PC-9 (cell line): Measurements from ENCODE around the gene GNB3. TPM values are rescaled to one million over a fixed set of nuclear protein-coding genes. Genes with fewer than 3 reads are reported as not detected.

Source experiments
- BruUV-seq: library from RNA; stranded (reverse); fragments of 400-500 nt; replicated peaks from 2 replicates; lab custom pipeline; 2021; lab: Mats Ljungman, UMichigan
- CTCF ChIA-PET: fragments of 300-600 bp; sonication (Branson Sonifier 250); formaldehyde crosslinking; loops from one replicate; lab custom pipeline; 2022; ENCODE audit warnings: antibody characterized with exemption; lab: Charles Lee
- POLR2A ChIA-PET: fragments of 300-600 bp; sonication (Branson Sonifier 250); formaldehyde crosslinking; loops from one replicate; lab custom pipeline; 2022; ENCODE audit warnings: antibody characterized with exemption; ENCODE audit not compliant: unreplicated experiment; lab: Charles Lee
- DNase-seq, 2 experiments: peaks; one replicate each; pipeline versions ENCODE4 v3.0.0 to v3.0.0-alpha.2; 2015 to 2022; ENCODE audit warnings: mixed read lengths in 1 of 2
- H2AFZ ChIP-seq: fragments of 200-600 bp; sonication (generic); 2 replicates; pipeline ENCODE4 v1.8.1; 2017; ENCODE audit warnings: antibody characterized with exemption
- H3F3A ChIP-seq: fragments of 200-600 bp; sonication (generic); 2 replicates; pipeline ENCODE4 v1.8.1; 2017; ENCODE audit warnings: antibody characterized with exemption, mild to moderate bottlenecking, low read depth; ENCODE audit not compliant: insufficient read depth
- H3K27ac ChIP-seq: fragments of 200-600 bp; sonication (generic); 2 replicates; pipeline ENCODE4 v1.6.1; 2016; ENCODE audit warnings: mixed run types
- H3K27me3 ChIP-seq: fragments of 200-600 bp; sonication (generic); 2 replicates; pipeline ENCODE4 v1.6.1; 2016; ENCODE audit warnings: low read depth, mixed run types; ENCODE audit not compliant: insufficient read depth
- H3K36me3 ChIP-seq: fragments of 200-600 bp; sonication (generic); 2 replicates; pipeline ENCODE4 v1.6.1; 2016; ENCODE audit warnings: low read depth, mixed run types
- H3K4me1 ChIP-seq: fragments of 200-600 bp; sonication (generic); replicated peaks from 2 replicates; pipeline ENCODE4 v1.6.1; 2016; ENCODE audit warnings: mixed run types; ENCODE audit not compliant: insufficient read depth
- H3K4me2 ChIP-seq: fragments of 200-600 bp; sonication (generic); 2 replicates; pipeline ENCODE4 v1.6.1; 2017; ENCODE audit warnings: mixed run types
- H3K4me3 ChIP-seq: fragments of 200-600 bp; sonication (generic); 2 replicates; pipeline ENCODE4 v1.6.1; 2016; ENCODE audit warnings: mixed run types
- H3K79me2 ChIP-seq: fragments of 200-600 bp; sonication (generic); 2 replicates; pipeline ENCODE4 v1.6.1; 2017; ENCODE audit warnings: low read depth, mixed run types
- H3K9me2 ChIP-seq: fragments of 200-600 bp; sonication (generic); 2 replicates; pipeline ENCODE4 v1.8.1; 2017; ENCODE audit warnings: mild to moderate bottlenecking; ENCODE audit not compliant: insufficient read depth
- H3K9me3 ChIP-seq: fragments of 200-600 bp; sonication (generic); 2 replicates; pipeline ENCODE4 v1.8.1; 2016; ENCODE audit warnings: low read depth; ENCODE audit not compliant: insufficient read depth
- H4K20me1 ChIP-seq: fragments of 200-600 bp; sonication (generic); 2 replicates; pipeline ENCODE4 v1.8.1; 2017; ENCODE audit not compliant: insufficient read depth
- CTCF ChIP-seq: fragments of 200-600 bp; sonication (generic); conservative IDR thresholded peaks from 2 replicates; pipeline ENCODE4 v1.6.1; 2017; ENCODE audit warnings: mixed run types, antibody characterized with exemption, mild to moderate bottlenecking, moderate library complexity
- EZH2 ChIP-seq: fragments of 200-600 bp; sonication (generic); IDR thresholded peaks from 2 replicates; pipeline ENCODE4 v1.8.0; 2017; ENCODE audit warnings: antibody characterized with exemption, low read depth
- intact Hi-C: fragments of 100-400 bp; cut with micrococcal nuclease; formaldehyde crosslinking; loops from one replicate; pipeline ENCODE4 v1.10.0; 2022; ENCODE audit not compliant: unreplicated experiment
- total RNA-seq: library from RNA; stranded (reverse); gene quantifications from 2 replicates; pipeline ENCODE4 v1.2.3, GENCODE V29; 2021

The GNB3 gene
- total RNA-seq, 1 experiment from 2014 or later: not detected

GRCh38 chr12:6850796-6851152, 10.0 kb downstream of the GNB3 start:
- Histone ChIP-seq H3K9me2 (no peaks in the 10 kb centered on the region), H3F3A (peaks cover 36% of the 10 kb centered on the region; the same call in 1 of the 2 replicates), H3K4me3 (peak overlapping the region; percentile 83), H3K27me3 (no peaks in the 10 kb centered on the region), H3K9me3 (no peaks in the 10 kb centered on the region), H3K4me1 (peaks cover 25% of the 10 kb centered on the region), H3K36me3 (peaks cover 6% of the 10 kb centered on the region), H3K4me2 (peak overlapping the region; percentile 86), H4K20me1 (peaks cover 10% of the 10 kb centered on the region; the same call in 1 of the 2 replicates), H3K27ac (no peak overlapping the region), H3K79me2 (peaks cover 47% of the 10 kb centered on the region), H2AFZ (peak overlapping the region; percentile 82)
- BruUV-seq: TSS peak; percentile 54
- intact Hi-C loops: loop anchor here (1.0 to 5.0 kb wide), 5 partner anchors 23 to 283 kb away; partner anchors contain the start of genes NOP2 and SPSB2
- no peak for TF ChIP-seq EZH2
- TF ChIP-seq CTCF: no peak
- DNase-seq: no peak
- ChIA-PET CTCF (interaction anchor here (0.6 to 1.5 kb wide), 3 partner anchors 85 to 168 kb away, joined by 3 to 17 read pairs (median 4); partner anchors contain the start of genes LPCAT3 and PTMS), POLR2A (interaction anchor here (0.6 to 3.1 kb wide), 7 partner anchors 18 to 760 kb away, joined by 3 to 31 read pairs (median 8); partner anchors contain the start of genes PTMS and SPSB2)

GRCh38 chr12:6851153-6851920, 10.6 kb downstream of the GNB3 start, which contains the start of gene CDCA3:
Gene CDCA3, minus strand, starts transcription at chr12:6851286. Its CDS starts 334 bp downstream, at chr12:6850952.
- H3K27me3 ChIP-seq: no peaks in the 10 kb centered on the region
- TF ChIP-seq EZH2 (no peak), CTCF (no peak)
- peaks cover 10% of the 10 kb centered on the region; the same call in 1 of the 2 replicates for H4K20me1 ChIP-seq
- peaks cover 25% of the 10 kb centered on the region for H3K4me1 ChIP-seq
- peaks cover 31% of the 10 kb centered on the region; the same call in 1 of the 2 replicates for H3F3A ChIP-seq
- H3K27ac ChIP-seq: peak within 1 kb of the TSS; percentile 69
- CTCF ChIA-PET: interaction anchor here (0.6 to 2.0 kb wide), 10 partner anchors 15 to 167 kb away, joined by 3 to 17 read pairs (median 4); partner anchors contain the start of genes COPS7A, LPCAT3, MLF2 and PTMS
- peak within 1 kb of the TSS; percentile 86 for H3K4me2 ChIP-seq
- no TSS peak for BruUV-seq
- POLR2A ChIA-PET: interaction anchor here (0.5 to 3.1 kb wide), 16 partner anchors 18 to 761 kb away, joined by 3 to 31 read pairs (median 5); partner anchors contain the start of genes GAPDH, LPCAT3, PTMS and SPSB2
- H3K36me3 ChIP-seq: peaks cover 10% of the 10 kb centered on the region
- DNase-seq: peak; percentile 97 to 99
- H2AFZ ChIP-seq: peak within 1 kb of the TSS; percentile 91
- peak within 1 kb of the TSS; percentile 83 for H3K4me3 ChIP-seq
- H3K79me2 ChIP-seq: peaks cover 48% of the 10 kb centered on the region
- H3K9me3 ChIP-seq: no peaks in the 10 kb centered on the region
- no peaks in the 10 kb centered on the region for H3K9me2 ChIP-seq
- intact Hi-C loops: loop anchor here (1.0 to 5.0 kb wide), 5 partner anchors 22 to 284 kb away; partner anchors contain the start of genes NOP2 and SPSB2
